Spinal cord (tissue), 10 donors: ENCODE measurements around the gene CCDC136. TPM values are rescaled to one million over a fixed set of nuclear protein-coding genes. Genes with fewer than 3 reads are reported as not detected.

ENCODE experiments used
- DNase-seq, 6 donors: peaks; one replicate each; pipeline versions ENCODE4 v3.0.0 to v3.0.0-alpha.2; 2013 to 2015; ENCODE audit warnings: low spot score in 6 of 6, low read depth in 4 of 6
- H3K27ac ChIP-seq: one replicate; pipeline ENCODE4 v1.5.1; 2013; ENCODE audit warnings: low read depth, low read length, control low read depth
- H3K27me3 ChIP-seq: one replicate; pipeline ENCODE4 v1.6.1; 2013; ENCODE audit warnings: low read length; ENCODE audit not compliant: control insufficient read depth, insufficient read depth
- H3K36me3 ChIP-seq: one replicate; pipeline ENCODE4 v1.6.1; 2013; ENCODE audit warnings: low read length; ENCODE audit not compliant: control insufficient read depth, insufficient read depth
- H3K4me1 ChIP-seq: one replicate; pipeline ENCODE4 v1.6.1; 2013; ENCODE audit warnings: low read length; ENCODE audit not compliant: control insufficient read depth, insufficient read depth
- H3K4me3 ChIP-seq: one replicate; pipeline ENCODE4 v1.5.1; 2013; ENCODE audit warnings: low read depth, low read length, control low read depth
- H3K9me3 ChIP-seq: one replicate; pipeline ENCODE4 v1.6.1; 2013; ENCODE audit warnings: low read length; ENCODE audit not compliant: control insufficient read depth, insufficient read depth
- WGBS: methylation state at CpG from one replicate; pipeline ENCODE4 v1.1.5; 2013; ENCODE audit warnings: missing lambda C conversion rate; ENCODE audit not compliant: insufficient coverage; 5-methylcytosine and 5-hydroxymethylcytosine counted together
- polyA plus RNA-seq, 2 donors: library from polyadenylated mRNA; unstranded; fragments of 120-200 nt; gene quantifications; one replicate each; pipeline ENCODE4 v1.2.1, GENCODE V29; 2013; ENCODE audit not compliant: insufficient read length in 2 of 2
- total RNA-seq, 2 donors: library from RNA; depleted of rRNA in 1 of 2; stranded (reverse); fragments of 120-200 nt in 1 of 2; fragments of >200 nt in 1 of 2; gene quantifications; one replicate each; pipeline versions ENCODE4 v1.2.3 to v1.2.4, GENCODE V29; 2013 to 2014
- donor health status: healthy.

The CCDC136 gene
- total and polyA plus RNA-seq, 4 donors: 53.9 to 220 (median 130) TPM

DNA sequence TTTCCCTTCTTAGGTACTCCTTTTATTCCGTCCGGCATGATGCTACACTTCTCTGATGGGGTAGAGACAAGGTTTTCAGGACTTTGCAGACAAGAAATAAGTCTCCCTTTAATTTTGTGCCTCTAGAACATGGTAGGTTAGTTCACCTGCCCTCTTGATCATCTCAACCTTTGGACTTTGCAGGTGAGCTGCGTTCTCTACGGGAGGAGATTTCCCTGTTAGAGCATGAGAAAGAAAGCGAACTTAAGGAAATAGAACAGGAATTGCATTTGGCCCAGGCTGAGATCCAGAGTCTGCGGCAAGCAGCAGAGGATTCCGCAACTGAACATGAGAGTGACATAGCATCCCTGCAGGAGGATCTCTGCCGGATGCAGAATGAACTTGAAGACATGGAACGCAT lies 9.2 kb downstream of the CCDC136 start:
- 97% methylated on average over 7 of the region's 9 CpGs for WGBS
- Histone ChIP-seq H3K27me3 (no peaks in the 10 kb centered on the region), H3K9me3 (no peaks in the 10 kb centered on the region), H3K4me1 (peaks cover 10% of the 10 kb centered on the region), H3K36me3 (peaks cover 38% of the 10 kb centered on the region), H3K4me3 (no peak overlapping the region), H3K27ac (peak overlapping the region; percentile 64)
- no peak for DNase-seq

- WGBS: 75% methylated on average over 1 of the region's 2 CpGs
- H3K4me1 ChIP-seq: peaks cover 10% of the 10 kb centered on the region
- H3K36me3 ChIP-seq: peaks cover 44% of the 10 kb centered on the region
- no peak overlapping the region for H3K4me3 ChIP-seq
- H3K9me3 ChIP-seq: no peaks in the 10 kb centered on the region
- peak overlapping the region; percentile 64 for H3K27ac ChIP-seq
- DNase-seq: peak in 3 of 6 donors; percentile 53 to 82 (median 68)
- H3K27me3 ChIP-seq: no peaks in the 10 kb centered on the region
These were observed 10.1 kb downstream of the CCDC136 start for GRCh38 chr7:128801667-128802418.

GRCh38 chr7:128804484-128804883 lies 12.7 kb downstream of the CCDC136 start:
- H3K27ac ChIP-seq: no peak overlapping the region
- no peak overlapping the region for H3K4me3 ChIP-seq
- peaks cover 53% of the 10 kb centered on the region for H3K36me3 ChIP-seq
- WGBS: 68% methylated on average over 3 of the region's 6 CpGs
- no peaks in the 10 kb centered on the region for H3K9me3 ChIP-seq
- peaks cover 10% of the 10 kb centered on the region for H3K4me1 ChIP-seq
- no peak for DNase-seq
- H3K27me3 ChIP-seq: no peaks in the 10 kb centered on the region

DNA sequence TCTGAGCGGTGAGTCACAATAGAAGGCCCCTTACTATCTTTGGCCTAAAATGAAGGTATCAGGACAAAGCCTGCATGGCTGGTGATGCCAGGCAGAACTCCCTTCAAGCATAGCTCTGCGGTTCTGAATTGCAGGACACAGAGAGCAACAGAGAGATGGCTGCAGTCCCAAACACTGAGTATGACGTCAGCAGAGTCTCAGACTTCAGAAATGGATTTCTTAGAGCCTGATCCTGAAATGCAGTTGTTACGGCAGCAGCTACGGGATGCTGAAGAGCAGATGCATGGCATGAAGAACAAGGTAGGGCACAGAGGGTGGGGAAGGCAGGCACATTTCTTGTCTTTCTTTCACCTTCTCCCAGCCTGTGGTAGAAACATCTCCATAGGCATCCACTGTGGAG lies 13.5 kb downstream of the CCDC136 start:
- no peak for DNase-seq
- Histone ChIP-seq H3K27ac (no peak overlapping the region), H3K4me3 (no peak overlapping the region), H3K9me3 (no peaks in the 10 kb centered on the region), H3K36me3 (peaks cover 55% of the 10 kb centered on the region), H3K4me1 (peaks cover 10% of the 10 kb centered on the region), H3K27me3 (no peaks in the 10 kb centered on the region)
- WGBS: 90% methylated on average over 5 of the region's 5 CpGs

DNA sequence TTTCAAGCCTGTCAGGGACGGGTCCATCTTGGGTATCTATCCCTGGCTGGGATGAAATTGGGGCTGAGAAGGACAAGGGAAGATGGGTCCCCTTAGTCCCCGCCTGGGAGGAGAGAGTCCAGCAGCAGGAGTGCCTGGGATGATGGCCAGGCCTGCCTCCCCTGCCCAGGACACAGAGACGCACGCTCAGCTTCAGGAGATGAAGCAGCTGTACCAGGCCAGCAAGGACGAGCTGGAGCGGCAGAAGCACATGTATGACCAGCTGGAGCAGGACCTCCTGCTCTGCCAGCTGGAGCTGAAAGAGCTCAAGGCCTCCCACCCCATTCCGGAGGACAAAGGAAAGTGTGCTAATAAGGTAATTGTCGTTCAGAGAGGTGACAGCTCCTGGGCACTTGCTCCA lies 15.4 kb downstream of the CCDC136 start:
- Histone ChIP-seq H3K4me1 (peaks cover 13% of the 10 kb centered on the region), H3K4me3 (no peak overlapping the region), H3K27ac (no peak overlapping the region), H3K27me3 (no peaks in the 10 kb centered on the region), H3K36me3 (peaks cover 62% of the 10 kb centered on the region), H3K9me3 (no peaks in the 10 kb centered on the region)
- no peak for DNase-seq
- 53% methylated on average over 8 of the region's 8 CpGs for WGBS

DNA sequence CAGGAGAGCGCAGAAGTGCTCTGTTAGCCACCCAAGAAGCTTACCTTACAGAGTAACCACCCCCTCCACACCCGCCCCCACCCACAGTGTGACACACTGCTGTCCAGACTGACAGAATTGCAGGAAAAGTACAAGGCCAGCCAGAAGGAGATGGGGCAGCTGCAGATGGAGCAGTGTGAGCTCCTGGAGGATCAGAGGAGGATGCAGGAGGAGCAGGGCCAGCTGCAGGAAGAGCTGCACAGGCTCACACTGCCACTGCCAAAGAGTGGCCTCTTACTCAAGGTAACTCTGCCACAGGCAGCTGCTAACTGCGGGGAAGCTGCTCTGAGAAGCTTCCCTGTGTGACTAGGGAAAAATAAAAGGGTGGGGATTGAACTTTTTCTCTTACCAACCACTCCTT lies 17.6 kb downstream of the CCDC136 start:
- no peak overlapping the region for H3K4me3 ChIP-seq
- no peaks in the 10 kb centered on the region for H3K27me3 ChIP-seq
- no peak overlapping the region for H3K27ac ChIP-seq
- DNase-seq: no peak
- 100% methylated on average over 1 of the region's 3 CpGs for WGBS
- H3K36me3 ChIP-seq: peaks cover 68% of the 10 kb centered on the region
- H3K4me1 ChIP-seq: peaks cover 20% of the 10 kb centered on the region
- no peaks in the 10 kb centered on the region for H3K9me3 ChIP-seq

- WGBS: 100% methylated on average over 1 of the region's 2 CpGs
- DNase-seq: no peak
- Histone ChIP-seq H3K27ac (no peak overlapping the region), H3K9me3 (no peaks in the 10 kb centered on the region), H3K27me3 (no peaks in the 10 kb centered on the region), H3K4me1 (peaks cover 25% of the 10 kb centered on the region), H3K4me3 (no peak overlapping the region), H3K36me3 (peaks cover 62% of the 10 kb centered on the region)
These were observed 18.7 kb downstream of the CCDC136 start for GRCh38 chr7:128810473-128810872.

- DNase-seq: no peak
- Histone ChIP-seq H3K36me3 (peaks cover 57% of the 10 kb centered on the region), H3K4me1 (peaks cover 25% of the 10 kb centered on the region), H3K27ac (no peak overlapping the region), H3K4me3 (no peak overlapping the region), H3K9me3 (no peaks in the 10 kb centered on the region), H3K27me3 (no peaks in the 10 kb centered on the region)
- 96% methylated on average over 3 of the region's 3 CpGs for WGBS
These were observed 19.2 kb downstream of the CCDC136 start for GRCh38 chr7:128810997-128811396.

DNA sequence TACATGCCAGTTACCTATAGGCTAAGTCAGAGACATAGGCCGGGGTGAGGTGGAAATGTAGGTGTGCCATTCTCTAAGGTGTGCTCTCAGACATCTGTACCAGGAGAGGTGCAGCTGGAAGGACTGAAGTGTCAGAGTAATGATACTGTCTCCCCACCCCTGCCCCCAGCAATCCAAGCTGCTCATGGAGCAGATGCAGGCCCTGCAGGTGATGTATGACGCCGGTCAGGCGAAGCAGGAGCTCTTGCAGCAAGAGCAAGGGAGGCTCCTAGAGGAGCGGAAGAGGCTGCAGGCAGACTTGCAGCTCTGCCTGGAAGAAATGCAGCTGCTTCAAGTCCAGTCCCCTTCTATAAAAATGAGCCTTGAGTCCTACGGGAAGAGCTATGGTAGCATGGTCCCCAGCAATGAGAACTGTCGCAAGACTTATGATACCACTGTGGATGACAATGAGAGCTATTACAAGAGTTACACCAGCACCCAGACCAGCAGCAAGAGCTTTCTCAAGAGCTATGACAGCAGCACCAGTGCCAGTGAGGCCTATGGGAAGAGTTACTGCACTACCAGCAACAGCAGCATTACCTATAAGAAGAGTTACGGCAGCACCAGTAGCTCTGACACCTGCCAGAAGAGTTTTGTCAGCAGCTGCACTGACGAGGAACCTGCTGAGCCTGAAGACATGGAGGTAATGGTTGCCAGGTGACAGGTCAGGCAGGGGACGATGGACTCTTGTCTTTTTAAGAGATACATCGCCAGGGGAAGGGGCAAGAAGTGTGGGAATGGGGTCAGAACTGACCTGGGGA lies 20.1 kb downstream of the CCDC136 start:
- Histone ChIP-seq H3K27me3 (no peaks in the 10 kb centered on the region), H3K4me3 (no peak overlapping the region), H3K4me1 (peaks cover 25% of the 10 kb centered on the region), H3K9me3 (no peaks in the 10 kb centered on the region), H3K36me3 (peaks cover 49% of the 10 kb centered on the region), H3K27ac (no peak overlapping the region)
- WGBS: 81% methylated on average over 10 of the region's 11 CpGs
- DNase-seq: no peak
